HepG2 (cell line): Measurements from ENCODE around the gene GUSB.

Experiments
- CTCF ChIP-seq: sonication (generic); formaldehyde crosslinking; IDR thresholded peaks from 2 replicates; pipeline ENCODE4 v1.5.0; 2020; ENCODE audit warnings: mild to moderate bottlenecking, missing genetic modification reagents, moderate library complexity
- ELF3 ChIP-seq: IDR thresholded peaks from 2 replicates; pipeline ENCODE4 v1.6.1; 2016; ENCODE audit warnings: missing genetic modification reagents, missing compliant biosample characterization
- HDAC6 ChIP-seq: fragments of 200-600 bp; sonication (generic); IDR thresholded peaks from 2 replicates; pipeline ENCODE4 v1.7.0; 2017; ENCODE audit warnings: mild to moderate bottlenecking, antibody characterized with exemption, low read length, low read depth
- HMGXB4 ChIP-seq, 2 experiments: sonication (generic) in 1 of 2; formaldehyde crosslinking in 1 of 2; IDR thresholded peaks; 2 replicates each; pipeline versions ENCODE4 v1.4.0 to v1.6.1; 2018 to 2020; ENCODE audit warnings: missing genetic modification reagents in 2 of 2, borderline replicate concordance in 1 of 2, low read depth in 1 of 2, mild to moderate bottlenecking in 1 of 2, missing biosample characterization in 1 of 2
- MYC ChIP-seq: sonication (generic); formaldehyde crosslinking; IDR thresholded peaks from 2 replicates; pipeline ENCODE4 v1.9.0; 2021; ENCODE audit warnings: missing genetic modification reagents, borderline replicate concordance
- RBAK ChIP-seq: sonication (generic); formaldehyde crosslinking; IDR thresholded peaks from 2 replicates; pipeline ENCODE4 v1.5.1; 2020; ENCODE audit warnings: mild to moderate bottlenecking, missing genetic modification reagents
- SP1 ChIP-seq, 2 experiments: fragments of 450-650 bp in 1 of 2; sonication (generic) in 1 of 2; formaldehyde crosslinking in 1 of 2; IDR thresholded peaks; 2 replicates each; pipeline versions ENCODE4 v1.4.0 to v1.6.1; 2016 to 2020; ENCODE audit warnings: missing genetic modification reagents in 1 of 2
- SRF ChIP-seq: IDR thresholded peaks from 2 replicates; pipeline ENCODE4 v1.6.1; 2011; ENCODE audit warnings: mild to moderate bottlenecking, low read depth, low read length, moderate library complexity
- SRSF9 ChIP-seq: fragments of 200-400 bp; formaldehyde crosslinking; IDR thresholded peaks from 2 replicates; pipeline ENCODE4 v1.6.1; 2018; ENCODE audit warnings: borderline replicate concordance, mild to moderate bottlenecking, low read depth, low read length; ENCODE audit not compliant: insufficient read depth, poor library complexity, severe bottlenecking
- ZNF709 ChIP-seq: sonication (generic); formaldehyde crosslinking; IDR thresholded peaks from 2 replicates; pipeline ENCODE4 v1.5.0; 2020; ENCODE audit warnings: mild to moderate bottlenecking, missing genetic modification reagents
- ZNF777 ChIP-seq: sonication (generic); formaldehyde crosslinking; IDR thresholded peaks from 2 replicates; pipeline ENCODE4 v1.4.0; 2020; ENCODE audit warnings: missing genetic modification reagents
- ZNF780A ChIP-seq: sonication (generic); formaldehyde crosslinking; IDR thresholded peaks from 2 replicates; pipeline ENCODE4 v1.8.0; 2022; ENCODE audit warnings: mild to moderate bottlenecking, missing genetic modification reagents, moderate library complexity
- ZSCAN9 ChIP-seq: IDR thresholded peaks from 2 replicates; pipeline ENCODE4 v1.6.1; 2016; ENCODE audit warnings: borderline replicate concordance

- TF ChIP-seq ZNF777 (CRISPR knock-in tag) = no peak
- no peak for TF ChIP-seq HDAC6
- no peak for TF ChIP-seq ELF3
- TF ChIP-seq ZNF780A (CRISPR knock-in tag) = no peak
- no peak for TF ChIP-seq SRSF9
- TF ChIP-seq SP1 (IDR thresholded peaks at IDR 0.05) = no peak
- no peak for TF ChIP-seq SP1 (CRISPR knock-in tag; IDR thresholded peaks at IDR 0.05)
- no peak for TF ChIP-seq ZNF709 (CRISPR knock-in tag)
- no peak for TF ChIP-seq MYC (CRISPR knock-in tag)
- no peak for TF ChIP-seq RBAK
- TF ChIP-seq CTCF = no peak
- no peak for TF ChIP-seq HMGXB4 (CRISPR knock-in tag; IDR thresholded peaks at IDR 0.05; ENCODE audit: borderline replicate concordance in 1 of 2, low read depth in 1 of 2)
- TF ChIP-seq SRF = no peak
- no peak for TF ChIP-seq ZSCAN9 (CRISPR knock-in tag)
Measured at GRCh38 chr7:65915921-65916657, 65.9 kb downstream of the GUSB start.
